ENCODE data around the gene WDR46. TPM values are rescaled to one million over a fixed set of nuclear protein-coding genes. Genes with fewer than 3 reads are reported as not detected.

Gene WDR46
- total RNA-seq, result 10 to 100 TPM; 12.2 to 39.5 (median 21.4) TPM
- polyA plus RNA-seq, result 10 to 100 TPM; 20.8 to 41.0 TPM
- long read RNA-seq, donor 1, transcript WDR46-231 (15 exons, 2,358 nt), result major isoform, 18 of 24 reads
- long read RNA-seq, donor 1, partial matches to known transcripts, result 4 of 24 reads
- long read RNA-seq, donor 1, other reads (novel, unspliced or antisense), result 2 of 24 reads
- long read RNA-seq, donor 2, transcript WDR46-231 (15 exons, 2,358 nt), result major isoform, 133 of 164 reads
- long read RNA-seq, donor 2, partial matches to known transcripts, result 9 of 164 reads
- long read RNA-seq, donor 2, other reads (novel, unspliced or antisense), result 22 of 164 reads
- long read RNA-seq, donor 3, transcript WDR46-231 (15 exons, 2,358 nt), result major isoform, 19 of 33 reads
- long read RNA-seq, donor 3, partial matches to known transcripts, result 9 of 33 reads
- long read RNA-seq, donor 3, other reads (novel, unspliced or antisense), result 5 of 33 reads

GRCh38 chr6:33288921-33289783 lies at the start of gene WDR46, which contains the start of gene PFDN6:
WDR46 (minus strand) TSS chr6:33289239; CDS start chr6:33289170, 69 bp downstream.
PFDN6 (plus strand) TSS chr6:33289601; CDS start chr6:33289857, 256 bp downstream.
- peak; percentile 74 to 87 (median 86) for DNase-seq
- WGBS, 4 donors, result 0 to 1% (median 0%) methylated on average over 42 to 43 of the region's 43 CpGs

GRCh38 chr6:33336495-33336894 lies 47.5 kb upstream of the WDR46 start:
- no peak for ATAC-seq
- H3K4me3 ChIP-seq, result no peak overlapping the region
- TF ChIP-seq CTCF (IDR thresholded peaks at IDR 0.05) (no peak), POLR2A (IDR thresholded peaks at IDR 0.05) (no peak)

More at GRCh38 chr6:33288921-33289783, at the start of gene WDR46, which contains the start of gene PFDN6:
- intact Hi-C loops (cut with DNase I), result loop anchor here in 3 of 10 donors (1.0 to 2.0 kb wide), 2 partner anchors 10 to 16 kb away; partner anchors contain the start of gene RPS18 (in 1 of the 3)
- Histone ChIP-seq H3K36me3 (peaks cover 0 to 77% (median 64%) of the 10 kb centered on the region in 9 donors), H3K4me3 (peak within 1 kb of the TSS; percentile 60 to 90 (median 73)), H3K27me3 (no peaks in the 10 kb centered on the region), H3K4me1 (peaks cover 0 to 25% (median 18%) of the 10 kb centered on the region in 12 donors), H3K27ac (peak within 1 kb of the TSS; percentile 49 to 89 (median 81)), H3K9me3 (no peaks in the 10 kb centered on the region)
- peak in 1 of 2 donors; percentile 32 for TF ChIP-seq POLR2A (IDR thresholded peaks at IDR 0.05)
- TF ChIP-seq CTCF (IDR thresholded peaks at IDR 0.05), result no peak
- peak; percentile 92 to 98 (median 95) for ATAC-seq

GRCh38 chr6:33335916-33336315 lies 46.9 kb upstream of the WDR46 start:
- no peak for DNase-seq
- no peaks in the 10 kb centered on the region for H3K4me1 ChIP-seq
- no peak overlapping the region for H3K27ac ChIP-seq
- H3K4me3 ChIP-seq, result no peak overlapping the region
- H3K36me3 ChIP-seq, result no peaks in the 10 kb centered on the region
- 79 to 87% (median 86%) methylated on average over 4 of the region's 4 CpGs for WGBS, 4 donors
- no peak for ATAC-seq
- no peaks in the 10 kb centered on the region for H3K27me3 ChIP-seq
- intact Hi-C loops (cut with DNase I), result no loop called here
- H3K9me3 ChIP-seq, result no peaks in the 10 kb centered on the region
- TF ChIP-seq POLR2A (IDR thresholded peaks at IDR 0.05) (no peak), CTCF (IDR thresholded peaks at IDR 0.05) (no peak)

More at GRCh38 chr6:33336495-33336894, 47.5 kb upstream of the WDR46 start:
- no peak for DNase-seq
- Histone ChIP-seq H3K36me3 (no peaks in the 10 kb centered on the region), H3K9me3 (no peaks in the 10 kb centered on the region), H3K4me1 (no peaks in the 10 kb centered on the region), H3K27me3 (no peaks in the 10 kb centered on the region), H3K27ac (no peak overlapping the region)
- WGBS, 4 donors, result 81 to 92% (median 84%) methylated on average over 3 of the region's 3 CpGs
- intact Hi-C loops (cut with DNase I), result no loop called here

Measured in heart left ventricle (tissue), 16 donors.